COLO829 (cell line): ENCODE measurements around the gene USF3.

Source experiments
- DNase-seq: peaks from one replicate; pipeline ENCODE4 v3.0.0; 2012; ENCODE audit warnings: low spot score

Gene USF3

DNA sequence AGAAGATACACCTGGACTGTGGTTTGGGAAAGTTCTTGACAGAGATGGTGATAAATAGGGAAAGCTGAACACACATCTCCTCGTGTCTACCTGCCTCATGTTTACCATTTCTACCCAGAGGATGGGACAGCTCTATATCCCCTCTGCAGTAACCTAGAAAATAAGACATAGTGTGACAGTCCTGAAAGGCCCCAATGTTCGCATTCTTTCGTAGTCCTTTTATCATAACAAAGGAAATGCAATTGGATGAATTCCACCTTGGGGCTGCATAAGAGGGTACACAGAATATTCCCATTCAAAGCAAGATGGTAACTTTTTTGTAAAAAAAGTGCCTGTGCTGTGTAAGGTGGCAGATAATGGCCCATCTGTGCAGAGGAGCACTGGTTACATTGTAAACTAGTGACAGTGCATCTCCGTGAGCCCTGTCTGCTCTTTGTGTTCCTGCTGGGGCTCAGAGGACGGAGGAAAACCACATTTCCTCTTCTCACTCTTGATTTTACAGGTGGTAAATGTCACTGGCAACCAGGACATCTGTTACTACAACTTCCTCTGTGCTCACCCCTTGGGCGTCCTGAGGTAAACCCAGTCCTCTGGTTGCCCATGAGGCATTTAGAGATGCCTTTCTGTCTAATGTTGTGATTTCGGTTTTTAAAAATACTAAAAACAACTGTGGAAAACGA lies 89.8 kb downstream of the USF3 start:
- DNase-seq = no peak

DNA sequence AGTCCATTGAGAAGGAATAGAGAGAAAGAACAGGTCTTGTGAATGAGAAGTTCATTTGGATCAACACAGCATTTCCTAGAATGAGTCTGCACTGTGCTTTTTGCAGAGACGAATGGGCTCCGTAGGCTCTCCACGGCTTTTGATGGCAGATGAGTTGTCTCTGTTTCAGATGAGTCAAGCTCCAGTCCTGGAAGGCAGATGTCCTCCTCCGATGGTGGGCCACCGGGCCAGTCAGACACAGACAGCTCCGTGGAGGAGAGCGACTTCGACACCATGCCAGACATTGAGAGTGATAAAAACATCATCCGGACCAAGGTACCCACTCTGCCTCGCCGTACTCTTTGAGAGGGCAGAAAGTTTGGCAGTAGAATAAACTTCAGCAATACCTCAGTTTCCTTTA lies 93.6 kb downstream of the USF3 start:
- no peak for DNase-seq

DNA sequence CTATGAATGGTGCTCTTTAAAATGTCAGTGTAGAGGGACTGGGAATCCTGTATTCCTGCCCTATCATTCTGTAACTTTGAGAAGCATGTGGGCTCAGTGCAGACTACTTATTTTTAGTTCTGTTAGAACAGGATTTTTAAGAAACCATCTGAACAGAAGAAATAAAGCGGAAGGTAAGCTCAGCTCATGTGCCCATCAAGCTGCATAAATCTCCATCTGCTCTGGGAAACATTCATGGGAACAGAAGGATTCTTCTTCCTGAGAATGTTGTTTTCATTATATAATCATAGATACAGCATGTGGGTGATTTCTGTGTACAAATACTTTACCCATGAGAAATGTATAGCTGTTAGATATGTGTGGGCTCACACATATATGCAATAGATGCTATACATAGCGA lies 94.2 kb downstream of the USF3 start:
- DNase-seq = no peak

DNA sequence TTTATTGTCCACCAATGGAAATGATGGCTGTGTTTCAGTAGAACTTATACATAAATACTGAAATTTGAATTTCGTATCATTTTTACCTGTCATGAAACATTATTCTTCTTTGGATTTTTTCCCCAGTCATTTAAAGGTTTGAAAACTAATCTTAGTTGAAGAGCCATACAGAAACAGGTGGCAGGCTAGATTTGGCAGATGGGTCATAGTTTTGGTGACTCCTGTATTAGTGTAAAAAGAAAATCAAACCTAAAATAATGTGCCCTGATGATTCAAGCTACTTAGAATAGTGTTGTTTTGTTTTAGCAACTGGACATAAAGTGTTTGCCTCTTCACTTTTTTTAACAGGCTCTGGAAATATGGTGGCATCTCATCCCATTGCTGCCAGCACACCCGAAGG lies 95.2 kb downstream of the USF3 start:
- DNase-seq = no peak

DNA sequence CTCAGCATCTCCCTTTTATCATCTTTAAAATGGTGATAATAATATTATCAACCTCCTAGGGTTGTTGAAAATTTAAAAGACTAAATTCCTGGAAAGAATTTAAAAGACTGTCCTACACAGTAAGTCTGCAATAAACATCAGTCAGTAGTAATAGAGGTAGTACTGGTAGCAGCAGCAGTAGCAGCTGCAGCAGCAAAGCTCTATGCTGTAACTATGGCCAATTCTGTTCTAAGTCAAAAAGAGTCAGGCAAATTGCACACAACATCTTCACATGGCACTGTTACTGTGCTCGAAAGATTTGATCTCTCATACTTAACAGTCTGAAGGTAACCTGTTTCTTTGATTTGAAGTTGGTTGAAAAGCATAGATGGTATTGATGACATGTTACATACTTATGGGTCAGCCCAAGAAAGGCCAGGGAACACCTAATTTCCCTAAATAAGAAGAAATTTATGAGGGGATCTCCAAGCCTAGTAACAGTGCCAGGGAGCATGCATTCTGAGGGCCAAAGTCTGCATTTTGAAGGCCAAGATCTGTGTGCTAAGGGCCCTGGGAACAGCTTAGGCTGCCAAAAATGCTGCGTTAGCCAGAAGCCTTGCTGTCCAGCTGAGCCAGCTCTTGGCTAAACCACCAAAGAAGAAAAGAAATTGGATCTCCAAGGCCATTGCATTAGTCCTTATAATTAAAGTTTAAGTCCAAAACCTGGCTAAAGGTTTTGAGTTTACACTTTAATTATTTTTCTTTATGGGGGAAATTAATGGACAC lies 95.8 kb downstream of the USF3 start:
- DNase-seq = no peak
